ENCODE results near the gene NUDT4B.
"Not testable (repeated sequence)": the region's sequence is repeated elsewhere in the genome, so short reads cannot be mapped to it uniquely, and the experiment has no call there.

DNA sequence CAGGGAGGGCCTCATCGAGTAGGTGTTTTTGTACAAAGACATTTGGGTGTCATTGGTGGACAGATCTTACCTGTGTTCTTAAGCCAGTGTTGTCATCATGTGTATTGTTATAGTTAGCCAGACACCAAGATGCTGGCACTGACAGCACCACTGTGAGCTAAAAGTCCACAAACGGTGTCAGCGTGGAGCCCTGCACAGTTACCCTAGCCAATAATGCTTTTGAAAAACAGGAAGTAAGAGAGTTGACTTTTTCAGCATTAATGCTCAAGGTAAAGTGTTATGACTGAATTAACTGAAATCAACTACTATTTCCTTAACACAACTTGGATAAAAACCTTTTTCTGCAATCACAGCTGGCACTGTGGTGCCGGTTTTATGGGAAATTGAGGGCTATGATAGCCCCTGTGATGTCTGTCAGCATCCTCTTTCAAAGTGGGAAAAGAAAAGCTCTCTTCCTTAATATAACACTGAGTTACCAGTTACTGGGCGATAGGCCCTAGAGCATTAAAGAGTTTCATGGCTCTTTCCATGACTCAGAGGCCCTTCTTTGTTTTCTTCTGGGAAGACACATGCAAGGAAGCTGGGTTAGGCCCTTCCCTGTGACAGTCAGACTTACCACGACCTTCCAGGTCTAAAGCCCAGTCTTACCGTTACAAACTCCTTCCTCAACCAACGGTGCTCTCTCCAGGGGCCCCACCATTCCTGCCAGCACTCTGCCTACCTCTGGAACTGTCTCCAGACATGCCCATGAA, 37.6 kb upstream of the NUDT4B start:
- TF ChIP-seq CBX5 (IDR thresholded peaks at IDR 0.05; ENCODE audit: low read depth); FOS (IDR thresholded peaks at IDR 0.05; ENCODE audit: borderline replicate concordance, extremely low read depth, insufficient read length); IKZF1 (conservative IDR thresholded peaks at IDR 0.05); HCFC1 (IDR thresholded peaks at IDR 0.05; ENCODE audit: low read length); MTA3 (IDR thresholded peaks at IDR 0.05; ENCODE audit: borderline replicate concordance, low read length): not testable (repeated sequence)
- TF ChIP-seq, protein P1, sequence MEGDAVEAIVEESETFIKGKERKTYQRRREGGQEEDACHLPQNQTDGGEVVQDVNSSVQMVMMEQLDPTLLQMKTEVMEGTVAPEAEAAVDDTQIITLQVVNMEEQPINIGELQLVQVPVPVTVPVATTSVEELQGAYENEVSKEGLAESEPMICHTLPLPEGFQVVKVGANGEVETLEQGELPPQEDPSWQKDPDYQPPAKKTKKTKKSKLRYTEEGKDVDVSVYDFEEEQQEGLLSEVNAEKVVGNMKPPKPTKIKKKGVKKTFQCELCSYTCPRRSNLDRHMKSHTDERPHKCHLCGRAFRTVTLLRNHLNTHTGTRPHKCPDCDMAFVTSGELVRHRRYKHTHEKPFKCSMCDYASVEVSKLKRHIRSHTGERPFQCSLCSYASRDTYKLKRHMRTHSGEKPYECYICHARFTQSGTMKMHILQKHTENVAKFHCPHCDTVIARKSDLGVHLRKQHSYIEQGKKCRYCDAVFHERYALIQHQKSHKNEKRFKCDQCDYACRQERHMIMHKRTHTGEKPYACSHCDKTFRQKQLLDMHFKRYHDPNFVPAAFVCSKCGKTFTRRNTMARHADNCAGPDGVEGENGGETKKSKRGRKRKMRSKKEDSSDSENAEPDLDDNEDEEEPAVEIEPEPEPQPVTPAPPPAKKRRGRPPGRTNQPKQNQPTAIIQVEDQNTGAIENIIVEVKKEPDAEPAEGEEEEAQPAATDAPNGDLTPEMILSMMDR (IDR thresholded peaks at IDR 0.05 in 2 of 3, conservative IDR thresholded peaks at IDR 0.05 in 1 of 3; ENCODE audit: control insufficient read depth in 2 of 3, extremely low read depth in 1 of 3, insufficient read depth in 1 of 3, low read depth in 3 of 3, low read length in 3 of 3) = not testable (repeated sequence)
- TF ChIP-seq, protein P2, sequence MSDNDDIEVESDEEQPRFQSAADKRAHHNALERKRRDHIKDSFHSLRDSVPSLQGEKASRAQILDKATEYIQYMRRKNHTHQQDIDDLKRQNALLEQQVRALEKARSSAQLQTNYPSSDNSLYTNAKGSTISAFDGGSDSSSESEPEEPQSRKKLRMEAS (IDR thresholded peaks at IDR 0.05; ENCODE audit: low read depth, low read length) = not testable (repeated sequence)
